Measurements from ENCODE around the gene CRYBA2.

The CRYBA2 gene

GRCh38 chr2:218998414-218999002, 5.3 kb upstream of the CRYBA2 start:
- no peak for DNase-seq

- DNase-seq = no peak
Measured at GRCh38 chr2:218997731-218998130, 4.5 kb upstream of the CRYBA2 start.

- DNase-seq = no peak
Measured at GRCh38 chr2:218996937-218997336, 3.7 kb upstream of the CRYBA2 start.

- DNase-seq = peak; percentile 90 to 91
Measured at GRCh38 chr2:218995972-218996711, 2.9 kb upstream of the CRYBA2 start.

- DNase-seq = no peak
Measured at GRCh38 chr2:218995561-218995960, 2.3 kb upstream of the CRYBA2 start.

- DNase-seq = no peak
Measured at GRCh38 chr2:218992703-218993344, 398 bp downstream of the CRYBA2 start.

- DNase-seq = no peak
Measured at GRCh38 chr2:218992196-218992595, 1.0 kb downstream of the CRYBA2 start.

- no peak for DNase-seq
Measured at GRCh38 chr2:218991674-218992168, 1.5 kb downstream of the CRYBA2 start.

GRCh38 chr2:218990612-218991011, 2.6 kb downstream of the CRYBA2 start:
- no peak for DNase-seq

GRCh38 chr2:218990052-218990451, 3.2 kb downstream of the CRYBA2 start:
- no peak for DNase-seq

GRCh38 chr2:218988650-218989049, 4.6 kb downstream of the CRYBA2 start:
- no peak for DNase-seq

GRCh38 chr2:218988164-218988563, 5.1 kb downstream of the CRYBA2 start:
- DNase-seq = no peak

GRCh38 chr2:218986148-218986761, 7.0 kb downstream of the CRYBA2 start:
- DNase-seq = no peak

- no peak for DNase-seq
Measured at GRCh38 chr2:218985325-218986091, 7.7 kb downstream of the CRYBA2 start.

GRCh38 chr2:218985021-218985324, 8.2 kb downstream of the CRYBA2 start, which contains the start of gene FEV:
Gene FEV, minus strand, starts transcription at chr2:218985184. Its CDS starts 109 bp downstream, at chr2:218985075.
- DNase-seq = no peak

- DNase-seq = peak in 1 of 2 experiments; percentile 18
Measured at GRCh38 chr2:218984239-218985020, 8.8 kb downstream of the CRYBA2 start.

- no peak for DNase-seq
Measured at GRCh38 chr2:218983934-218984238, 9.3 kb downstream of the CRYBA2 start.

- no peak for DNase-seq
Measured at GRCh38 chr2:218983263-218983933, 9.8 kb downstream of the CRYBA2 start.

GRCh38 chr2:218982586-218983262, 10.5 kb downstream of the CRYBA2 start:
- no peak for DNase-seq

- DNase-seq = peak; percentile 37 to 52
Measured at GRCh38 chr2:218981881-218982585, 11.2 kb downstream of the CRYBA2 start.

Measured in activated CD4-positive, alpha-beta T cell treated with anti-CD3 and anti-CD28 coated beads, Interleukin-2, amount 50 U/mL, for 48 hours (primary cell).